ENCODE results near the gene ADAMTS10.
A peak's percentile ranks its signal among the peaks of the same experiment; 100 is the strongest.
"Not testable (repeated sequence)": the region's sequence is repeated elsewhere in the genome, so short reads cannot be mapped to it uniquely, and the experiment has no call there.

The ADAMTS10 gene

DNA sequence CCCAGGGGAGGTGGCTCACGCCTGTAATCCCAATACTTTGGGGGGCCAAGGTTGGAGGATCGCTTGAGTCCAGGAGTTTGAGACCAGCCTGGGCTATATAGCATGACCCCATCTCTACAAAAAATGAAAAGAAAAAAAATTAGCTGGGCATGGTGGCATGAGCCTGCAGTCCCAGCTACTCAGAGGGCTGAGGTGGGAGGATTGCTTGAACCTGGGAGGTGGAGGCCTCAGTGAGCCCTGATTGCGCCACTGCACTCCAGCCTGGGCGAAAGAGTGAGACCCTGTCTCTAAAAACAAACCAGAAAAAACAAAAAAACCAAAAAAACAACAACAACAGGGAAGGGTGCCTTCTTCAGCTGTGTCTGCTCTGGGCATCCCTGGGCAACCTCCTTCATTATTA, 32.8 kb downstream of the ADAMTS10 start:
- Histone ChIP-seq H3K27ac (ENCODE audit: low read length) (no peak overlapping the region), H3K27me3 (ENCODE audit: control insufficient read depth in 1 of 2, insufficient read depth in 2 of 2, low read length in 2 of 2) (peaks cover 6 to 15% of the 10 kb centered on the region in 2 donors), H3K9ac (ENCODE audit: low read length in 2 of 2) (no peak overlapping the region), H3K9me3 (ENCODE audit: control insufficient read depth in 2 of 2, low read length in 2 of 2) (no peaks in the 10 kb centered on the region), H3K4me3 (ENCODE audit: low read length in 2 of 2) (no peak overlapping the region), H3K4me1 (ENCODE audit: control insufficient read depth, insufficient read depth, low read length) (peaks cover 4% of the 10 kb centered on the region), H3K36me3 (ENCODE audit: control insufficient read depth in 2 of 2, insufficient read depth in 2 of 2, low read length in 2 of 2) (no peaks in the 10 kb centered on the region)

DNA sequence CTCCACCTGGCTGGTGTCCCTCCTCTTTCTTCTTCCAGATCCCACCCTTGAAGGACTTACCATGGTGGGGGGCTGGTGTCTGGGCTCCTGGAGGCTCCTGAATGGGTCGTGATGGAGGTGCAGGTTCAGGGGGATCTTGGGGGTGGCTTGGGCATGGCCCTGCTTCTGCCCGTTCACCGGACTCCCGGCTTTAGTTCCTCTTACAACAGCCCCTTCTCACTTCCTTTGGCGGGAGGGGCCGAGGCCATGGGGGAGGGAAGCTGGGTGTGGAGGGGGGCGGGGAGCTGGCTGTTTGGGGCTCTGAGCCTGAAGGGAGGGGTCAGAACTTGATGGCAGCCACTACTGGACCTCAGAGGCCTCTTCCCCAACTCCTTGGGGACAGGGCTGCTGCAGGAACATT, 33.3 kb downstream of the ADAMTS10 start, which contains the start of gene MYO1F:
MYO1F (minus strand) TSS at position 196 of the 400 bp plus-strand sequence; CDS start at position 63, 133 bp downstream.
- Histone ChIP-seq H3K4me3 (ENCODE audit: low read length in 2 of 2) (peak within 1 kb of the TSS; percentile 20 to 44), H3K9me3 (ENCODE audit: control insufficient read depth in 2 of 2, low read length in 2 of 2) (no peaks in the 10 kb centered on the region), H3K9ac (ENCODE audit: low read length in 2 of 2) (peak within 1 kb of the TSS in 1 of 2 donors; percentile 28), H3K36me3 (ENCODE audit: control insufficient read depth in 2 of 2, insufficient read depth in 2 of 2, low read length in 2 of 2) (no peaks in the 10 kb centered on the region), H3K27ac (ENCODE audit: low read length) (no peak within 1 kb of the TSS), H3K27me3 (ENCODE audit: control insufficient read depth in 1 of 2, insufficient read depth in 2 of 2, low read length in 2 of 2) (peaks cover 6 to 15% of the 10 kb centered on the region in 2 donors), H3K4me1 (ENCODE audit: control insufficient read depth, insufficient read depth, low read length) (peaks cover 4% of the 10 kb centered on the region)

GRCh38 chr19:8576273-8576993, 34.1 kb downstream of the ADAMTS10 start:
- Histone ChIP-seq H3K4me1 (ENCODE audit: control insufficient read depth, insufficient read depth, low read length) (peaks cover 4% of the 10 kb centered on the region), H3K27me3 (ENCODE audit: control insufficient read depth in 1 of 2, insufficient read depth in 2 of 2, low read length in 2 of 2) (peaks cover 6 to 15% of the 10 kb centered on the region in 2 donors), H3K4me3 (ENCODE audit: low read length in 2 of 2) (peak overlapping the region; percentile 20 to 44), H3K9ac (ENCODE audit: low read length in 2 of 2) (peak overlapping the region in 1 of 2 donors; percentile 28), H3K9me3 (ENCODE audit: control insufficient read depth in 2 of 2, low read length in 2 of 2) (no peaks in the 10 kb centered on the region), H3K36me3 (ENCODE audit: control insufficient read depth in 2 of 2, insufficient read depth in 2 of 2, low read length in 2 of 2) (no peaks in the 10 kb centered on the region), H3K27ac (ENCODE audit: low read length) (no peak overlapping the region)

DNA sequence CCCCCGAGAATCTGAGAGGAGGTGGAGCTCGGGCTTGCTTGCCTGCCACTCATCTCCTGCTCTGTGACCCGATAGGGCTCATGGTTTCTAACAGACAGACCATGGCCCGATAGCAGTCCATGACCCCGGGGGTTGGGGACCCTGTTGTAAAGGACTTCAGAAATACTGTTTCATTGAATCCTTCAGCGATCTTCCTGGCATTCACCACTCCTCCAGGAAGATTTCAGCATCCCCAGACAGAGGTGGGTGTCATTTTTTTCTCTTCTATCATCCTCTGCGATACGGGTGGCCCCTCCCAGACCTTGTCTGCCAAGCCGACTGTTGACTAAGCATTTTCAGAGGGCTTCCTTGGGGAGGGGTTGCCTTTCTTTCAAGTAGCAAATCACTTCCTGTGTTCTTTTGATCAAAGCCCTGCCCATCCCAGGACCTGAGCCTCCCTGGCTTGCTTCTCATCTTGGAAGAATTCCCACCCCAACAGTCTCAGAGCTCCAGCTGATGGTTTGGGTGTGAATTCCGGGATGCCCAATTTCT, 35.0 kb downstream of the ADAMTS10 start:
- Histone ChIP-seq H3K9ac (ENCODE audit: low read length in 2 of 2) (no peak overlapping the region), H3K27ac (ENCODE audit: low read length) (no peak overlapping the region), H3K4me3 (ENCODE audit: low read length in 2 of 2) (no peak overlapping the region), H3K27me3 (ENCODE audit: control insufficient read depth in 1 of 2, insufficient read depth in 2 of 2, low read length in 2 of 2) (peaks cover 6 to 15% of the 10 kb centered on the region in 2 donors), H3K36me3 (ENCODE audit: control insufficient read depth in 2 of 2, insufficient read depth in 2 of 2, low read length in 2 of 2) (no peaks in the 10 kb centered on the region), H3K9me3 (ENCODE audit: control insufficient read depth in 2 of 2, low read length in 2 of 2) (no peaks in the 10 kb centered on the region), H3K4me1 (ENCODE audit: control insufficient read depth, insufficient read depth, low read length) (peaks cover under 1% of the 10 kb centered on the region)

- H3K4me1 ChIP-seq (ENCODE audit: control insufficient read depth, insufficient read depth, low read length); H3K36me3 ChIP-seq (ENCODE audit: control insufficient read depth in 2 of 2, insufficient read depth in 2 of 2, low read length in 2 of 2); H3K9me3 ChIP-seq (ENCODE audit: control insufficient read depth in 2 of 2, low read length in 2 of 2); H3K9ac ChIP-seq (ENCODE audit: low read length in 2 of 2); H3K27ac ChIP-seq (ENCODE audit: low read length); H3K4me3 ChIP-seq (ENCODE audit: low read length in 2 of 2): not testable (repeated sequence)
- peaks cover 6 to 13% of the 10 kb centered on the region in 2 donors for H3K27me3 ChIP-seq (ENCODE audit: control insufficient read depth in 1 of 2, insufficient read depth in 2 of 2, low read length in 2 of 2)
Observed at GRCh38 chr19:8574619-8574922, 35.9 kb downstream of the ADAMTS10 start.

GRCh38 chr19:8573316-8573715, 37.2 kb downstream of the ADAMTS10 start:
- Histone ChIP-seq H3K4me3 (ENCODE audit: low read length in 2 of 2) (no peak overlapping the region), H3K27me3 (ENCODE audit: control insufficient read depth in 1 of 2, insufficient read depth in 2 of 2, low read length in 2 of 2) (peaks cover 6 to 8% of the 10 kb centered on the region in 2 donors), H3K9me3 (ENCODE audit: control insufficient read depth in 2 of 2, low read length in 2 of 2) (no peaks in the 10 kb centered on the region), H3K36me3 (ENCODE audit: control insufficient read depth in 2 of 2, insufficient read depth in 2 of 2, low read length in 2 of 2) (no peaks in the 10 kb centered on the region), H3K9ac (ENCODE audit: low read length in 2 of 2) (no peak overlapping the region), H3K4me1 (ENCODE audit: control insufficient read depth, insufficient read depth, low read length) (no peaks in the 10 kb centered on the region), H3K27ac (ENCODE audit: low read length) (no peak overlapping the region)

DNA sequence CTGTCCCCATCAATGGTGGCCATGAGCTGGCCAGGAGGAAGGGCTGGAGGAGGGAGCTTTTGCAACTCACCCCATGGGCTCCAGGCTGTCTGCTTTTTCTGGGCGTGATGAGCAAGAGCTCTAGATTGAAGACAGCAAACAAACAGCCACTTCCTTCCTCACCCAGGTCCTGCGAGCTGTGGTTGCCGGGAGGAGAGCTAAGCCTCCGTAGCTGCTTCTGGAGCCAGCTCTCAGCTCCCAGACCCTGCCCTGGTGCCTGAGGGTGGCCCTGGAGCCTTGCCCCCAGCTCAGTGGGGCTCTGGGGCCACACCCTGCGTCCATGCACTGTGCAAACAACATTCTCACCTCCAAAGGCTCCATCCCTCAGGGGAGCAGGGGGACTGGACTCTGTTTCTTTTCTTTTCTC, 39.5 kb downstream of the ADAMTS10 start:
- no peaks in the 10 kb centered on the region for H3K9me3 ChIP-seq (ENCODE audit: control insufficient read depth in 2 of 2, low read length in 2 of 2)
- no peaks in the 10 kb centered on the region for H3K36me3 ChIP-seq (ENCODE audit: control insufficient read depth in 2 of 2, insufficient read depth in 2 of 2, low read length in 2 of 2)
- H3K27ac ChIP-seq (ENCODE audit: low read length): no peak overlapping the region
- no peaks in the 10 kb centered on the region for H3K27me3 ChIP-seq (ENCODE audit: control insufficient read depth in 1 of 2, insufficient read depth in 2 of 2, low read length in 2 of 2)
- H3K4me3 ChIP-seq (ENCODE audit: low read length in 2 of 2): no peak overlapping the region
- no peak overlapping the region for H3K9ac ChIP-seq (ENCODE audit: low read length in 2 of 2)
- H3K4me1 ChIP-seq (ENCODE audit: control insufficient read depth, insufficient read depth, low read length): no peaks in the 10 kb centered on the region

DNA sequence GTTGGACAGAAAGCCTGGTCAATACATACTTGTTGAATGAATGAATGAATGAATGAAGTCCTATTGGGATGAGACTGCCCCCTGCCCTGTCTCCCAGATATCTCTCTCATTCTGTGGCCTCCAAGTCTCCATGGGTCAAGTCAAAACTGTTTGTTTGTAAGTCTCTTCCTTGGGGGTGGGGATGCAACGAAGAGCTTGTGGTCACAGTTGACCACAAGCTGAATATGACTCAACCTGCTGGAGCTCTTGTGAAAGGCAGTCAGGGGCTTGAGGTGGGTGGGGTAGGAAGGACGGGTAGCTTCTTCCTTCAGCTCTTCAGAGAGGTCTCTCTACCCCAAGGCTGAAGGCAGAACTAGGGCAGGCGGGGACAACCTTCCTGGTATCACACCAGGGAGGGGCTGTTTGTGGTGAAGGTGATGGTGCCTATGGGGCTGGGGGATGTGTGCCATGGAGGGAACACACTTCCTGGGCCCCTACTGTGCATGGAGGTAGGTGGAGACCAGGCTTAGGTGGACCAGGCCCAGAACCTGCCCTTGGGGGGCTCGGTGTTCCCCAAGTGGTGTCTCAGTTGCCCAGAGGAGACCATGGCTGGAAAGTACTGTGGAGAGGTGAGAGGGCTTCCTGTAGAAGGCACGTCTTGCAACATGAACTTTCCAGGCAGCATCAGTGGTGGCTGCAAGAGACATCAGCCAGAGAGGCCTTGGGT, 41.3 kb downstream of the ADAMTS10 start:
- H3K27ac ChIP-seq (ENCODE audit: low read length): no peak overlapping the region
- no peaks in the 10 kb centered on the region for H3K9me3 ChIP-seq (ENCODE audit: control insufficient read depth in 2 of 2, low read length in 2 of 2)
- H3K9ac ChIP-seq (ENCODE audit: low read length in 2 of 2): no peak overlapping the region
- no peaks in the 10 kb centered on the region for H3K27me3 ChIP-seq (ENCODE audit: control insufficient read depth in 1 of 2, insufficient read depth in 2 of 2, low read length in 2 of 2)
- H3K4me1 ChIP-seq (ENCODE audit: control insufficient read depth, insufficient read depth, low read length): no peaks in the 10 kb centered on the region
- H3K4me3 ChIP-seq (ENCODE audit: low read length in 2 of 2): no peak overlapping the region
- H3K36me3 ChIP-seq (ENCODE audit: control insufficient read depth in 2 of 2, insufficient read depth in 2 of 2, low read length in 2 of 2): no peaks in the 10 kb centered on the region

DNA sequence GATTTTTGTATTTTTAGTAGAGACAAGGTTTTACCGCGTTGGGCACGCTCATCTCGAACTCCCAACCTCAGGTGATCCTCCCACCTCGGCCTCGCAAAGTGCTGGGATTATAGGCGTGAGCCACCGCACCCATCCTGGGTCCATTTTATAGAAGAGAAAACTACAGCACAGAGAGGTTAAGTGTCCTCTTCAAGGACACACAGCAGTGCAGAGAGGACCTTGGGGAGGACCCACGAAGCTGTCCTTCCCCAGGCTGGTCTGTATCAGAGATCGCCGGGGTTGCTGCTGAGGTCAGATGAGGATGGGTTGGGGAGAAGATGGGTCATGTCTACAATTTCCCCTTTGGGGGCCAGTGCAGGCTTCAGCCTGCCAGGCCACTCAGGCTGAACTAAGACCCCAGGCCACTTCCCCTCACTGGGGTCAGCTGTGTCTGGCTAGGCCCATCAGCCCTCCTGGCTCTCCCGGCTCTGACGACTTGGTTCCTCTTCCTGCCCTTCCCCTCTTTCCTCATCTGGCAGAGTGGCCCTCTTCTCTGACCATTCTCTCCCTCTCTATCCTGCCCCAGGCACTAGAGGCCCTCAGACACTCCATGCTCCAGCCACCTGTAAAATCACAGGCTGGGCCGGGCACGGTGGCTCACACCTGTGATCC, 42.9 kb downstream of the ADAMTS10 start:
- Histone ChIP-seq H3K36me3 (ENCODE audit: control insufficient read depth in 2 of 2, insufficient read depth in 2 of 2, low read length in 2 of 2) (no peaks in the 10 kb centered on the region), H3K4me3 (ENCODE audit: low read length in 2 of 2) (no peak overlapping the region), H3K4me1 (ENCODE audit: control insufficient read depth, insufficient read depth, low read length) (no peaks in the 10 kb centered on the region), H3K27ac (ENCODE audit: low read length) (no peak overlapping the region), H3K9me3 (ENCODE audit: control insufficient read depth in 2 of 2, low read length in 2 of 2) (no peaks in the 10 kb centered on the region), H3K27me3 (ENCODE audit: control insufficient read depth in 1 of 2, insufficient read depth in 2 of 2, low read length in 2 of 2) (no peaks in the 10 kb centered on the region), H3K9ac (ENCODE audit: low read length in 2 of 2) (no peak overlapping the region)

DNA sequence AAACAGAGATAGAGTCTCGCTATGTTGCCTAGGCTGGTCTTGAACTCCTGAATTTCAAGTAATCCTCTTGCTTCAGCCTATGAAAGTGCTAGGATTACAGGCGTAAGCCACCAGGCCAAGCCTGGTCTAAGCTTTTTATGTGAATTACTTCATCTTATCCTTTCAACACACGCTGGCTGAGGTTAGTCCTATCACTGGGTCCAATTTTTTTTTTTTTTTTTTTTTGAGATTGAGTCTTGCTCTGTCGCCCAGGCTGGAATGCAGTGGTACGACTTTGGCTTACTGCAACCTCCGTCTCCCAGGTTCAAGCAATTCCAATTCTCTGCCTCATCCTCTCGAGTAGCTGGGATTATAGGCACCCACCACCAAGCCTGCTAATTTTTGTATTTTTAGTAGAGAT, 43.7 kb downstream of the ADAMTS10 start:
- no peaks in the 10 kb centered on the region for H3K4me1 ChIP-seq (ENCODE audit: control insufficient read depth, insufficient read depth, low read length)
- H3K27ac ChIP-seq (ENCODE audit: low read length): no peak overlapping the region
- H3K27me3 ChIP-seq (ENCODE audit: control insufficient read depth in 1 of 2, insufficient read depth in 2 of 2, low read length in 2 of 2): no peaks in the 10 kb centered on the region
- no peaks in the 10 kb centered on the region for H3K9me3 ChIP-seq (ENCODE audit: control insufficient read depth in 2 of 2, low read length in 2 of 2)
- H3K4me3 ChIP-seq (ENCODE audit: low read length in 2 of 2): no peak overlapping the region
- no peak overlapping the region for H3K9ac ChIP-seq (ENCODE audit: low read length in 2 of 2)
- H3K36me3 ChIP-seq (ENCODE audit: control insufficient read depth in 2 of 2, insufficient read depth in 2 of 2, low read length in 2 of 2): no peaks in the 10 kb centered on the region
